A549 (cell line): ENCODE results near the gene ACTL7B.

Experiments
- MAX ChIP-seq: IDR thresholded peaks from 2 replicates; pipeline ENCODE4 v1.6.1; 2012
- POLR2A ChIP-seq: IDR thresholded peaks from 2 replicates; pipeline ENCODE4 v1.6.1; 2012; ENCODE audit warnings: mild to moderate bottlenecking, low read length

- no peak for TF ChIP-seq MAX
- no peak for TF ChIP-seq POLR2A
These were observed 20.7 kb downstream of the ACTL7B start for GRCh38 chr9:108834959-108835665.
